ENCODE results near the gene PRMT7.
A peak's percentile ranks its signal among the peaks of the same experiment; 100 is the strongest.

The PRMT7 gene

GRCh38 chr16:68300734-68301459, 9.9 kb upstream of the PRMT7 start:
- DNase-seq = no peak
- H3K4me1 ChIP-seq (ENCODE audit: control insufficient read depth, insufficient read depth, low read length, poor library complexity, severe bottlenecking) = no peaks in the 10 kb centered on the region
- H3K9me3 ChIP-seq (ENCODE audit: control insufficient read depth, low read length) = no peaks in the 10 kb centered on the region
- no peak overlapping the region for H3K4me3 ChIP-seq (ENCODE audit: insufficient read depth, low read depth, low read length, poor library complexity, severe bottlenecking)
- no peak overlapping the region for H3K27ac ChIP-seq (ENCODE audit: insufficient read depth, low read length, poor library complexity, severe bottlenecking)
- peaks cover 92% of the 10 kb centered on the region for H3K36me3 ChIP-seq (ENCODE audit: control insufficient read depth, insufficient read depth, low read length)
- no peaks in the 10 kb centered on the region for H3K27me3 ChIP-seq (replicated peaks; ENCODE audit: control insufficient read depth, insufficient read depth, low read length, poor library complexity, severe bottlenecking)

- H3K27ac ChIP-seq (ENCODE audit: insufficient read depth, low read length, poor library complexity, severe bottlenecking) = no peak overlapping the region
- H3K4me3 ChIP-seq (ENCODE audit: insufficient read depth, low read depth, low read length, poor library complexity, severe bottlenecking) = no peak overlapping the region
- peaks cover 10% of the 10 kb centered on the region for H3K4me1 ChIP-seq (ENCODE audit: control insufficient read depth, insufficient read depth, low read length, poor library complexity, severe bottlenecking)
- H3K9me3 ChIP-seq (ENCODE audit: control insufficient read depth, low read length) = no peaks in the 10 kb centered on the region
- H3K36me3 ChIP-seq (ENCODE audit: control insufficient read depth, insufficient read depth, low read length) = peaks cover 57% of the 10 kb centered on the region
- H3K27me3 ChIP-seq (replicated peaks; ENCODE audit: control insufficient read depth, insufficient read depth, low read length, poor library complexity, severe bottlenecking) = no peaks in the 10 kb centered on the region
- DNase-seq = no peak
Measured at GRCh38 chr16:68306633-68307032, 4.2 kb upstream of the PRMT7 start.

- Histone ChIP-seq H3K4me1 (ENCODE audit: control insufficient read depth, insufficient read depth, low read length, poor library complexity, severe bottlenecking) (peaks cover 13% of the 10 kb centered on the region), H3K27me3 (replicated peaks; ENCODE audit: control insufficient read depth, insufficient read depth, low read length, poor library complexity, severe bottlenecking) (no peaks in the 10 kb centered on the region), H3K4me3 (ENCODE audit: insufficient read depth, low read depth, low read length, poor library complexity, severe bottlenecking) (peak overlapping the region; percentile 88), H3K9me3 (ENCODE audit: control insufficient read depth, low read length) (no peaks in the 10 kb centered on the region), H3K27ac (ENCODE audit: insufficient read depth, low read length, poor library complexity, severe bottlenecking) (peak overlapping the region; percentile 84), H3K36me3 (ENCODE audit: control insufficient read depth, insufficient read depth, low read length) (peaks cover 30% of the 10 kb centered on the region)
- no peak for DNase-seq
Measured at GRCh38 chr16:68309799-68310198, 1.0 kb upstream of the PRMT7 start.

GRCh38 chr16:68310437-68310773, 414 bp upstream of the PRMT7 start:
- Histone ChIP-seq H3K27ac (ENCODE audit: insufficient read depth, low read length, poor library complexity, severe bottlenecking) (peak overlapping the region; percentile 84), H3K4me3 (ENCODE audit: insufficient read depth, low read depth, low read length, poor library complexity, severe bottlenecking) (peak overlapping the region; percentile 88)
- DNase-seq = no peak

GRCh38 chr16:68313116-68313515, 2.3 kb downstream of the PRMT7 start:
- no peak for DNase-seq
- no peak overlapping the region for H3K27ac ChIP-seq (ENCODE audit: insufficient read depth, low read length, poor library complexity, severe bottlenecking)

More at GRCh38 chr16:68310437-68310773, 414 bp upstream of the PRMT7 start:
- peaks cover 13% of the 10 kb centered on the region for H3K4me1 ChIP-seq (ENCODE audit: control insufficient read depth, insufficient read depth, low read length, poor library complexity, severe bottlenecking)
- H3K27me3 ChIP-seq (replicated peaks; ENCODE audit: control insufficient read depth, insufficient read depth, low read length, poor library complexity, severe bottlenecking) = no peaks in the 10 kb centered on the region
- H3K9me3 ChIP-seq (ENCODE audit: control insufficient read depth, low read length) = no peaks in the 10 kb centered on the region
- H3K36me3 ChIP-seq (ENCODE audit: control insufficient read depth, insufficient read depth, low read length) = peaks cover 24% of the 10 kb centered on the region

GRCh38 chr16:68319185-68319908, 8.5 kb downstream of the PRMT7 start:
- H3K27me3 ChIP-seq (replicated peaks; ENCODE audit: control insufficient read depth, insufficient read depth, low read length, poor library complexity, severe bottlenecking) = no peaks in the 10 kb centered on the region
- H3K4me1 ChIP-seq (ENCODE audit: control insufficient read depth, insufficient read depth, low read length, poor library complexity, severe bottlenecking) = no peaks in the 10 kb centered on the region
- H3K4me3 ChIP-seq (ENCODE audit: insufficient read depth, low read depth, low read length, poor library complexity, severe bottlenecking) = no peak overlapping the region
- no peaks in the 10 kb centered on the region for H3K9me3 ChIP-seq (ENCODE audit: control insufficient read depth, low read length)
- DNase-seq = no peak
- no peak overlapping the region for H3K27ac ChIP-seq (ENCODE audit: insufficient read depth, low read length, poor library complexity, severe bottlenecking)
- peaks cover 38% of the 10 kb centered on the region for H3K36me3 ChIP-seq (ENCODE audit: control insufficient read depth, insufficient read depth, low read length)

More at GRCh38 chr16:68313116-68313515, 2.3 kb downstream of the PRMT7 start:
- Histone ChIP-seq H3K27me3 (replicated peaks; ENCODE audit: control insufficient read depth, insufficient read depth, low read length, poor library complexity, severe bottlenecking) (no peaks in the 10 kb centered on the region), H3K4me1 (ENCODE audit: control insufficient read depth, insufficient read depth, low read length, poor library complexity, severe bottlenecking) (peaks cover 13% of the 10 kb centered on the region), H3K9me3 (ENCODE audit: control insufficient read depth, low read length) (no peaks in the 10 kb centered on the region), H3K4me3 (ENCODE audit: insufficient read depth, low read depth, low read length, poor library complexity, severe bottlenecking) (no peak overlapping the region), H3K36me3 (ENCODE audit: control insufficient read depth, insufficient read depth, low read length) (peaks cover 17% of the 10 kb centered on the region)

GRCh38 chr16:68324336-68324735, 13.5 kb downstream of the PRMT7 start:
- Histone ChIP-seq H3K4me3 (ENCODE audit: insufficient read depth, low read depth, low read length, poor library complexity, severe bottlenecking) (no peak overlapping the region), H3K36me3 (ENCODE audit: control insufficient read depth, insufficient read depth, low read length) (peaks cover 25% of the 10 kb centered on the region), H3K27me3 (replicated peaks; ENCODE audit: control insufficient read depth, insufficient read depth, low read length, poor library complexity, severe bottlenecking) (no peaks in the 10 kb centered on the region), H3K27ac (ENCODE audit: insufficient read depth, low read length, poor library complexity, severe bottlenecking) (no peak overlapping the region), H3K9me3 (ENCODE audit: control insufficient read depth, low read length) (no peaks in the 10 kb centered on the region), H3K4me1 (ENCODE audit: control insufficient read depth, insufficient read depth, low read length, poor library complexity, severe bottlenecking) (no peaks in the 10 kb centered on the region)
- no peak for DNase-seq

GRCh38 chr16:68324780-68325357, 14.1 kb downstream of the PRMT7 start:
- Histone ChIP-seq H3K36me3 (ENCODE audit: control insufficient read depth, insufficient read depth, low read length) (peaks cover 21% of the 10 kb centered on the region), H3K27ac (ENCODE audit: insufficient read depth, low read length, poor library complexity, severe bottlenecking) (no peak overlapping the region), H3K4me1 (ENCODE audit: control insufficient read depth, insufficient read depth, low read length, poor library complexity, severe bottlenecking) (no peaks in the 10 kb centered on the region), H3K27me3 (replicated peaks; ENCODE audit: control insufficient read depth, insufficient read depth, low read length, poor library complexity, severe bottlenecking) (no peaks in the 10 kb centered on the region), H3K9me3 (ENCODE audit: control insufficient read depth, low read length) (no peaks in the 10 kb centered on the region), H3K4me3 (ENCODE audit: insufficient read depth, low read depth, low read length, poor library complexity, severe bottlenecking) (no peak overlapping the region)
- DNase-seq = no peak

GRCh38 chr16:68328151-68328859, 17.5 kb downstream of the PRMT7 start:
- DNase-seq = peak; percentile 65 to 76 (median 69)
- H3K27me3 ChIP-seq (replicated peaks; ENCODE audit: control insufficient read depth, insufficient read depth, low read length, poor library complexity, severe bottlenecking) = no peaks in the 10 kb centered on the region

More at GRCh38 chr16:68328151-68328859, 17.5 kb downstream of the PRMT7 start:
- Histone ChIP-seq H3K4me1 (ENCODE audit: control insufficient read depth, insufficient read depth, low read length, poor library complexity, severe bottlenecking) (peaks cover 6% of the 10 kb centered on the region), H3K4me3 (ENCODE audit: insufficient read depth, low read depth, low read length, poor library complexity, severe bottlenecking) (no peak overlapping the region), H3K27ac (ENCODE audit: insufficient read depth, low read length, poor library complexity, severe bottlenecking) (no peak overlapping the region), H3K9me3 (ENCODE audit: control insufficient read depth, low read length) (no peaks in the 10 kb centered on the region), H3K36me3 (ENCODE audit: control insufficient read depth, insufficient read depth, low read length) (peaks cover 13% of the 10 kb centered on the region)
